Karpas-422 (cell line): Measurements from ENCODE around the gene PRSS27. TPM values are rescaled to one million over a fixed set of nuclear protein-coding genes. Genes with fewer than 3 reads are reported as not detected.

ENCODE experiments used
- DNase-seq: peaks from one replicate; pipeline ENCODE4 v3.0.0-alpha.2; 2015
- H2AFZ ChIP-seq: fragments of 200-600 bp; sonication (generic); 2 replicates; pipeline ENCODE4 v1.6.1; 2014; ENCODE audit warnings: antibody characterized with exemption, low read length, mixed read lengths
- H3K27ac ChIP-seq: fragments of 200-600 bp; sonication (generic); 2 replicates; pipeline ENCODE4 v1.5.1; 2014; ENCODE audit warnings: mild to moderate bottlenecking, low read length, moderate library complexity
- H3K27me3 ChIP-seq: fragments of 200-600 bp; sonication (generic); 2 replicates; pipeline ENCODE4 v1.6.1; 2014; ENCODE audit warnings: low read length, mixed read lengths
- H3K36me3 ChIP-seq: fragments of 200-600 bp; sonication (generic); 2 replicates; pipeline ENCODE4 v1.6.1; 2014; ENCODE audit warnings: low read length, mixed read lengths; ENCODE audit not compliant: insufficient read depth
- H3K4me1 ChIP-seq: fragments of 200-600 bp; sonication (generic); 2 replicates; pipeline ENCODE4 v1.6.1; 2014; ENCODE audit warnings: mild to moderate bottlenecking, low read length, mixed read lengths
- H3K4me2 ChIP-seq: fragments of 200-600 bp; sonication (generic); 2 replicates; pipeline ENCODE4 v1.6.1; 2014; ENCODE audit warnings: low read length, low read depth, mild to moderate bottlenecking; ENCODE audit not compliant: poor library complexity, severe bottlenecking
- H3K4me3 ChIP-seq: fragments of 200-600 bp; sonication (generic); 2 replicates; pipeline ENCODE4 v1.5.1; 2014; ENCODE audit warnings: mild to moderate bottlenecking, antibody characterized with exemption, low read length, mixed read lengths
- H3K79me2 ChIP-seq: fragments of 200-600 bp; sonication (generic); 2 replicates; pipeline ENCODE4 v1.6.1; 2014; ENCODE audit warnings: mild to moderate bottlenecking, low read length, mixed read lengths
- H3K9ac ChIP-seq: fragments of 200-600 bp; sonication (generic); 2 replicates; pipeline ENCODE4 v1.6.0; 2014; ENCODE audit warnings: low read length
- H3K9me2 ChIP-seq: fragments of 200-600 bp; sonication (generic), shearing (Covaris generic); replicated peaks from 2 replicates; pipeline ENCODE4 v1.6.0; 2014; ENCODE audit warnings: mild to moderate bottlenecking, low read length, moderate library complexity; ENCODE audit not compliant: insufficient read depth
- H3K9me3 ChIP-seq: fragments of 300-700, 200-600 bp; sonication (generic); 2 replicates; pipeline ENCODE4 v1.6.1; 2014; ENCODE audit warnings: low read length, mixed read lengths
- H4K20me1 ChIP-seq: fragments of 200-600 bp; sonication (generic); 2 replicates; pipeline ENCODE4 v1.6.1; 2014; ENCODE audit warnings: mild to moderate bottlenecking, antibody characterized with exemption, low read length, low read depth; ENCODE audit not compliant: insufficient read depth
- total RNA-seq: library from RNA; depleted of rRNA; stranded (reverse); fragments of >200 nt; shearing (Covaris generic); gene quantifications from 2 replicates; pipeline ENCODE4 v1.2.3, GENCODE V29; 2014; ENCODE audit warnings: low replicate concordance

PRSS27 gene
- total RNA-seq, 1 experiment from 2014 or later, result 1.4 TPM

DNA sequence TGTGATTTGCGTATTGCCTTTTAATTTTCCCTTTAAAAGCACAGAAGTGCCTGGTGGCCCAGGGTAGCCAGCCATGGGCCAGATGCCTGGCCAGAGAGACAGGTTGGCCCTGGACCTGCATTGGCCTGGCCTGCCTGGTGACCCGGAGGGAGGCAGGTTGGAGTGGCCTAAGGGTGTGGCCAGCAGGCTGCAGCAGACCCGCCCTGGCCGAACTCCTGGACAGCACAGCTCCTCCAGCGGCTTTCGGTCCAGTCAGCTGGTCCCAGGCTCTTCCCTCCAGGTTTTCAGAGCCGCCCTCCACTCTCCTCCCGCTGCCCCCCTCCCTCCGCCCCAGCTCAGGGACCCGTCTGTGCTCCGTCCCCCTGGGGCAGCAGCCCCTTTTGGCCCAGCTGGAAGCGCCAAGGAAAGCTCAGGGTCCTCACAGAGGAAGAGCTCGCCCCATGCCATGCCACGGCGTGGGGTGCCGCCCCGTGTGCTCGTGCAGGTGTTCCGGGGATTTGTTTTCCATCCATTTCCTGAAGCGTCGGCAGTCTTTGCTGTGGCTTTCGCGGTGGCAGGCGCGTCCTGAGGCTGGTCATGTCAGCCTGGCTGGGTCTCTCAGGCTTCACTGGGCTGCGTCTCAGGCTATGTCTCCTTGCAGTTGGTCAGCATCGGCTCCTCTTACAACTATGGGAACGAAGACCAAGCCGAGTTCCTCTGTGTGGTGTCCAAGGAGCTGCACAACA is 18.1 kb downstream of the PRSS27 start:
- no peaks in the 10 kb centered on the region for H3K36me3 ChIP-seq
- H4K20me1 ChIP-seq, result 0 out of 2 replicates have a peak, but pooled peaks cover 3% of the 10 kb centered on the region

GRCh38 chr16:2701272-2701671 is 18.8 kb downstream of the PRSS27 start:
- no peak overlapping the region for H2AFZ ChIP-seq
- H3K36me3 ChIP-seq, result no peaks in the 10 kb centered on the region
- 0 out of 2 replicates have a peak, but pooled peaks cover 3% of the 10 kb centered on the region for H4K20me1 ChIP-seq
- no peaks in the 10 kb centered on the region for H3K9me2 ChIP-seq
- no peak overlapping the region for H3K4me2 ChIP-seq
- H3K4me1 ChIP-seq, result no peaks in the 10 kb centered on the region
- no peak overlapping the region for H3K4me3 ChIP-seq
- no peak overlapping the region for H3K9ac ChIP-seq
- no peaks in the 10 kb centered on the region for H3K27me3 ChIP-seq
- DNase-seq, result no peak
- H3K9me3 ChIP-seq, result no peaks in the 10 kb centered on the region
- no peak overlapping the region for H3K27ac ChIP-seq
- no peaks in the 10 kb centered on the region for H3K79me2 ChIP-seq

More for the DNA sequence above, 18.1 kb downstream of the PRSS27 start:
- no peak overlapping the region for H3K27ac ChIP-seq
- H3K79me2 ChIP-seq, result no peaks in the 10 kb centered on the region
- no peak overlapping the region for H2AFZ ChIP-seq
- no peak for DNase-seq
- no peaks in the 10 kb centered on the region for H3K9me2 ChIP-seq
- H3K9ac ChIP-seq, result no peak overlapping the region
- H3K27me3 ChIP-seq, result no peaks in the 10 kb centered on the region
- no peak overlapping the region for H3K4me2 ChIP-seq
- no peaks in the 10 kb centered on the region for H3K4me1 ChIP-seq
- no peak overlapping the region for H3K4me3 ChIP-seq
- no peaks in the 10 kb centered on the region for H3K9me3 ChIP-seq

DNA sequence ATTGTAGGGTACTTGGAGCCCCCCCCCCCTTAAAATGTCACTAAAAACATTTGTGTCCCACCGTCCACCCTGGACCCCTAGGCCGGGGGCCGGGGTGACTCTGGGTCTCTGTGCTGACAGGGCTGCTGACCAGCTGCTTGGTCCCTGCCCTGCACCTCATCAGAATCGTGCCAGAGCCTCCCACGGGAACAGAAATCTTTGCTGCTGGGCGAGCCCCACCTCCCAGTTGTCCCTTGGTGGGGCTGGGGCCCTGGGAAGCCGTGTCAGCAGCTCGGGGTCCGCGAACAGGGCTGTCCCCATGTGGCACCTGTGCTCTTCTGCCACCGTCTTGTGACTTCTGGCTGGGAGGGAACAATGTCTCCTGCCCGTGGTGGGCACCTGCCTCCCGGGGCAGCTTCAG is 19.2 kb downstream of the PRSS27 start:
- 0 out of 2 replicates have a peak, but pooled peaks cover 3% of the 10 kb centered on the region for H4K20me1 ChIP-seq
- H3K4me2 ChIP-seq, result no peak overlapping the region
- no peaks in the 10 kb centered on the region for H3K4me1 ChIP-seq
- no peak overlapping the region for H3K9ac ChIP-seq
- H3K9me2 ChIP-seq, result no peaks in the 10 kb centered on the region
- H3K4me3 ChIP-seq, result no peak overlapping the region
- no peak for DNase-seq
- no peak overlapping the region for H3K27ac ChIP-seq
- no peaks in the 10 kb centered on the region for H3K27me3 ChIP-seq
- no peaks in the 10 kb centered on the region for H3K36me3 ChIP-seq
- no peaks in the 10 kb centered on the region for H3K79me2 ChIP-seq
- no peak overlapping the region for H2AFZ ChIP-seq
- no peaks in the 10 kb centered on the region for H3K9me3 ChIP-seq

DNA sequence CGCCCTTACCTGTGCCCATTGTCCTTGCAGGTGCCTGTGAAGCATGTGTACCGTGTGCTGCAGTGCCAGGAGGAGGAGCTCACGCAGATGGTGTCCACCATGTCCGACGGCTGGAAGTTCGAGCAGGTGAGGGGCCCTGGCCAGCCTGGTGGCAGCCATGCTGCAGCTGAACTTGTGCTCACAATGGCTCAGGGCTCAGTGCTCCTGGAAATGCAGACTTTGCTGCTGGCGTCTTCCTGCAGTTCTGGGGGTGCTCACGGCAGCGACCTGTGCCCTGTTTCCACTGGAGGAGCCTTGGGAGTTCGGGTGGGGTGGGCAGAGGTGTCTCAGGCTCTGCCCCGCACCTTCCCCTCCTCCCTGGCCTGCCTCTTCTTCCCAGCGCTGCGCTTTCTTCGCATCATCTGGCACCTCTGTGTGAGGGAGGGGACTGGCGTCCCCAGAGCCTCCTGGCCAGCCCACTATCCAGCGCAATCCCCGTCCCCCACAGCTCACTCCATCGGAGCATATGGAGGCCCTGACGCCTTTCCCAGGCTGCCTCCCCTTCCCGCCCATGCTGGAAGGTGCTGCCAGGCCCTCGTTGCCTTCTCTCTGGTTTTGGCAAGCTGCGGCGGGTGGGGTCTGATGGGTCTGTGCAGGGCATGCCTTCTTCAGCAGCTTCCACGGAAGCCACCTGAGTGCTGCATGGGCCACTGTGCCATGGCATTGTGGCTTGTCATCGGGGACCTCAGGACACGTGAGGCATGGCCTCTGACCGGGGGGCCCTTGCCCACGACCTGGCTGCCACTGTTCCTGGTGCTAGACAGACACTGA is 20.0 kb downstream of the PRSS27 start:
- no peak overlapping the region for H3K4me3 ChIP-seq
- H3K27me3 ChIP-seq, result no peaks in the 10 kb centered on the region
- H3K36me3 ChIP-seq, result no peaks in the 10 kb centered on the region
- H3K9me3 ChIP-seq, result no peaks in the 10 kb centered on the region
- no peaks in the 10 kb centered on the region for H3K9me2 ChIP-seq
- H3K4me2 ChIP-seq, result no peak overlapping the region
- H3K9ac ChIP-seq, result no peak overlapping the region
- no peak for DNase-seq
- H3K79me2 ChIP-seq, result no peaks in the 10 kb centered on the region
- no peak overlapping the region for H2AFZ ChIP-seq
- no peaks in the 10 kb centered on the region for H3K4me1 ChIP-seq
- H3K27ac ChIP-seq, result no peak overlapping the region
- H4K20me1 ChIP-seq, result 0 out of 2 replicates have a peak, but pooled peaks cover 3% of the 10 kb centered on the region

- Histone ChIP-seq H3K27ac (no peak overlapping the region), H3K36me3 (no peaks in the 10 kb centered on the region), H4K20me1 (0 out of 2 replicates have a peak, but pooled peaks cover 3% of the 10 kb centered on the region), H3K9me2 (no peaks in the 10 kb centered on the region), H2AFZ (no peak overlapping the region), H3K27me3 (no peaks in the 10 kb centered on the region), H3K79me2 (no peaks in the 10 kb centered on the region), H3K9me3 (no peaks in the 10 kb centered on the region), H3K4me1 (no peaks in the 10 kb centered on the region), H3K4me2 (no peak overlapping the region), H3K9ac (no peak overlapping the region), H3K4me3 (no peak overlapping the region)
- no peak for DNase-seq
These were observed 20.9 kb downstream of the PRSS27 start for GRCh38 chr16:2698965-2699750.

DNA sequence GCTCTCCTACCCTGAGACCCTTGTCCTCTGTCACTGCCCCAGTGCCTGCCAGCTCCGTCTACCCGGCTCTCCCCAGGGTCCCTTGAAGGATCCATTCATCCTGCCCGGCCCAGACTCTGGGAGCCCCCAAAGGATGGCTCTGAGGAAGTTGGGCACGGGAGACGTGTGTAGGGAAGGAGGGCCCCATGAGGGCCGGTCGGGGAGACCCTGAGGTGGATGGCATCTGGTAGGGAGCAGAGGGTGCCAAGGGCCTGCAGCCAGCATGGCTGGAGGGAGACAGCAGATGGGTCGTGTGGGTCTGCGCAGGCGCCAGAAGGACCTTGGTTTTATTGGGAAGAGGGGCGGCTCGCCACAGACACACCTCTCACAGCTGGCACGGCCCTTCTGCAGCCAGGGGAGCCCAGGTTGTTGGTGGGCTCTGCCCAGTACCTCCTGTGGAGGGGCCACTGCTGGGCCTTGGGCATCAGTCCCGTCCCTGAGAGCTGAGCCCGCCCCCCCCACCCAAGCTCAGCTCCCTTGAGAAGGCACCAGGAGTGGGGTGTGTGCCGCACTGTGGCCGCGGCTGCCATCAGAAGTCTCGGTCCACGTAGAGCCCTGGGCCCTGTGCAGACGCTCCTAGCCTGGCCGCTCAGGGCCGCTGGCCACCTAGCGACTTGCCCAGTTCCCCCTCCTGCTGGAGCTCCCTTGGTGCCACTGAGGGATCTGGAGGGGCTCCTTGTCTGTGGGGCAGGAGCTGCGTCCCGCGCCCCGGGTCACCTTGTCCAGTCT is 21.7 kb downstream of the PRSS27 start:
- Histone ChIP-seq H3K27ac (no peak overlapping the region), H3K4me2 (no peak overlapping the region), H3K4me1 (no peaks in the 10 kb centered on the region), H3K79me2 (no peaks in the 10 kb centered on the region), H3K4me3 (no peak overlapping the region), H3K36me3 (no peaks in the 10 kb centered on the region), H3K27me3 (no peaks in the 10 kb centered on the region), H3K9ac (no peak overlapping the region), H3K9me2 (no peaks in the 10 kb centered on the region), H4K20me1 (0 out of 2 replicates have a peak, but pooled peaks cover 5% of the 10 kb centered on the region), H2AFZ (no peak overlapping the region), H3K9me3 (no peaks in the 10 kb centered on the region)
- DNase-seq, result no peak

DNA sequence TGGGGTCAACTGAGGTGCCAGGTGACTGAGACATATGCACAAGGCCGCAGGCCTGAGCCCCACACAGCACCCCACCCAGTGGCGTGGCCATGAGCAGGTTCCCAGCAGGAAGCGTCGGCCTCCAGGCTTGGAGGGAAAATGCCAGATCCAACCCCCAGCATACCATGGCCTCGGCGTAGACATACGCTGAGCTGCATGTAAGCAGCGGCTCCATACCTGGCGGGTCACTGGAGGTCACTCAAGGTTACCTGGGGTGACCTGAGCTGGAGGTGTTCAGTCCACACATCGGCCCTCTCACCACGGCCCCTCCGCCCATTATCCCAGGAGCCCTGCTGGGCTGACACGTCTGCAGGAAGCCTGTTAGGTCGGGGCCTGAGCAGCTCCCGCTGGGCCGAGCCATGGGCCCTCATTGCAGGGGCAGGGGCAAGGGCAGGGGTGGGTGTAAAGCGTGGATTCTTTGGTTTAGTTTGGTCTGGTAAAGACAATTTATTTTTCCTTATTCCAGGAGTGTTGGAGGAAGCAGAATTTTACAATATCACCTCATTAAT is 22.5 kb downstream of the PRSS27 start:
- H4K20me1 ChIP-seq, result 0 out of 2 replicates have a peak, but pooled peaks cover 6% of the 10 kb centered on the region

More for the DNA sequence above, 22.5 kb downstream of the PRSS27 start:
- Histone ChIP-seq H3K79me2 (0 out of 2 replicates have a peak, but pooled peaks cover 2% of the 10 kb centered on the region), H3K4me2 (no peak overlapping the region), H3K4me3 (no peak overlapping the region), H3K9me3 (no peaks in the 10 kb centered on the region), H3K27me3 (no peaks in the 10 kb centered on the region), H2AFZ (no peak overlapping the region), H3K9me2 (no peaks in the 10 kb centered on the region), H3K9ac (no peak overlapping the region), H3K27ac (no peak overlapping the region), H3K36me3 (no peaks in the 10 kb centered on the region), H3K4me1 (no peaks in the 10 kb centered on the region)
- DNase-seq, result no peak
